CD4-positive, alpha-beta T cell treated with Interleukin-1 beta for 1 hour (primary cell): ENCODE data around the gene LYPD6B.
A peak's percentile ranks its signal among the peaks of the same experiment; 100 is the strongest.

Source experiments
- DNase-seq, 2 donors: peaks; one replicate each; pipeline ENCODE4 v3.0.0-alpha.2; 2020 to 2022

Gene LYPD6B

GRCh38 chr2:149038442-149039212, at the start of gene LYPD6B:
TSS of gene LYPD6B (plus strand) at chr2:149038699. CDS start at chr2:149130949, 92,250 bp downstream.
- no peak for DNase-seq

DNA sequence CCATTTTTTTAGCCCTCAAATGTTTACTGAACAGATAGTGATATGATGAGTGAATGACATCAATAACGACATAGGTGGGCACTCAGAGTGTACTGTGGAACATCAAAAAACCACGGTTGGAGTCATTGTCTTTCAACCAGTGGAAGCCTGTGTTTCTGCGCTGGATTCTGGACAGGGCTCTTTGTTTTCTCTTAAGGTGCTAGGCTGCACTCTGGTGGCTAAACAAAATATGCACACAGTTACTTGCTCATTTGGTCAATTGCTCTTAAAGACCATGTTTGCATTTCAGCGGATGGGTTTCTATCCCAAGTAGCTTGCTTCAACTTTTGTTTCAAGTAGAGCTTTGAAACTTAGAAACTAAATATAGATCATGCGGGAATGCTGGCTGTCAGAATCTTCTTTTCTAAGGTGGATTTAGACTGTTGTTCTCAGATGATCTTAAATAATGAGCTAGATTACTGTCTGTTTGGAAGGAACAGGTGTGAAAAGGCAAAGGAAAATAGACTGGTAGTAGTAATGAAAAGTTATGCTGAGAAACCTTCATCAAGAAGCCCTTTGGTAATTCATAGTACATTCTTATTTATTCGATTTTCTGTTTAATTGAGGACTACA, 48.5 kb upstream of the LYPD6B start:
- peak; percentile 52 to 63 for DNase-seq

- DNase-seq = no peak
These were observed 47.5 kb upstream of the LYPD6B start for GRCh38 chr2:148990968-148991367.

DNA sequence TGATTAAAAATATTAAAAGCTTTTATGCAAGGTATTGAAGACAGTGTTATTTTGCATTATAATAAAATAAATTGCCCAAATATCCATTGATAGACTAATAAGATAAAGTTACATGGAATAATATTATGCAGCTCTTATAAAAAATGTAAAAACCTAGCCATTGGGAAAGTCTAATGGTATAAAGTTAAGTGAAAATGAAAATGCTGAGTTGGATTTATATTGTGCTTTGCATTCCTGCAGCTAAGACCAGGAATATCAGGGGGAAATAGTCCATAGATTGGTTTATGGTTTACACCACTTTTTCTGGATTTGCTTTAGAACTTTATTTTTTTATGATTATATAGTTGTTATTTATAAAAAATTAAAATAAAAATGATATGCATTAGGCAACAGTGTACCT, 46.1 kb upstream of the LYPD6B start:
- no peak for DNase-seq

DNA sequence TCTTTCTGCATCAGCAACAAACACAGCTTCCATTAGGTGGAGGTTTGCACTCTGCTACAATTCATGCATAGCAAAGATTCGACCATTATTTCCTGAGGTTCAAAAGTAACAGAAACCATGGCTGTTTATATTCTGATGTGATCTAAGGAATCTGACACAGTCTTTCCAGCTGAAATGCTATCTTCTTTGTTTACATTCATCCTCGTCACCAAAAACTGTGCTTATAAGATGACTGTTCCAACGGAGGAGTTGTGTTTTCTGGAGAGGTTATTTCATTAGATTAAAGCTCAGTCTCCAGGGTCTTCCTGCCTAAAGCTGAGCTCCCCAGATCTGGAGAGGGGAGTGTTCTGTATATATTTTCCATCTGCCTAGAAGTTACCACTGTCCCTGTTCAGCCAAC, 45.1 kb upstream of the LYPD6B start:
- no peak for DNase-seq

DNA sequence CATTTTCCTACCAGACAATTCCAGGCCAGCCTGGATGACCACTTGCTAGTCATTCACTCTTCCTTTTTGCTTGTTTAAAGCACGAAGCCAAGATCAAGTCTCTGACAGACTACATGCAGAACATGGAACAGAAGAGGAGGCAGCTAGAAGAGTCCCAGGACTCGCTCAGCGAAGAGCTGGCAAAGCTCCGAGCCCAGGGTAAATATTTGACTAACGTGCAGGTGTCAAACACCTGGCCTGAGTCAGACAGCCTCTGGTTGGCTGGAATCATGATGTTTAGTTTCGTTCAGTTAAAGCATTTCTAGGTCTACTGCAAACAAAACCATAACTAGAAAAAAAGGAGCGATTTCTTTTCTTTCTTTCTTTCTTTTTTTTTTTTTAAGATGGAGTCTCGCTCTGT, 44.2 kb upstream of the LYPD6B start:
- DNase-seq = no peak

DNA sequence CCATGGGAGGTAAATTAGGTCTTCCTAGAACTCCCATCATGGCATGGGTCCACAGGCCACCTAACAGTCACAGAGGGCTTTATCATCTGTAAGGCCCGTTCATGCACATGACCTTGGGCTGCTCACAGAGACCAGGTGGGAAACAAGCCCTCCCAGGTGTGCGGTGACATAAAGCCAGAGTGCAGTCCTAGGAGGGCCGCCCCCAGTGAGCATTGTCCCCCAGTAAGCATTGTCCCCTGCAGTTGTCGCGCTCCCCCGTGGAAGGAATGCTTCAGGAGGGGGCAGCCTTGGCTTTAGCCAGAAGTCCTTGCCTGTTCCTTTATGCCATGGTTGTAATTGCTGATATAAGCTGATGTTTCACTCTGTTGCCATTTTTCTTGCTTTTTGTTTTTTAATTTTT, 41.7 kb upstream of the LYPD6B start:
- DNase-seq = no peak

GRCh38 chr2:148998165-148998830, 40.2 kb upstream of the LYPD6B start:
- DNase-seq = no peak

GRCh38 chr2:148998831-148999200, 39.7 kb upstream of the LYPD6B start:
- DNase-seq = no peak

DNA sequence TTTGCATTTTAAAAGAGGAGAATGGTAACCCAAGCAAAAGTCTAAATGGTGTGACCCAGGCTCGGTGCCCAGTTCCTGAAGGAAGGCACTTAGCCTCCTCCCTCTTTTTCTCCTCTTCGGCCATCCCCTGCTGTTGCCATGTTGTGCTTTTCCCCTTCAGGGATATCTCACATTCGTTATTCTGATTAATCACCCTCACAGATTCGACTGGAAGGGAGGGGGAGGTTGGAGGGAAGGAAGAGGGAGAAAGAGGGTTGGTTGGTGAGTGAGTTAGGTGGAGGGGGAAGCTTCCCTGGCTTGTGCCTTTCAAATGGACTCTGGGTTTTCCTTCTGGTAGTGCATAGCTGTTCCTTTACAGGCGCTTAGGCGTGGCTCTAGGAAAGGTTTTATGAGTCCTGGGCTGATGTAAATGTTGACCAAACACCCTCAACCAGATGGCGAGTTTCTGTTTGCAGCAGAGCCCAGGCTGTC, 39.0 kb upstream of the LYPD6B start:
- DNase-seq = no peak

DNA sequence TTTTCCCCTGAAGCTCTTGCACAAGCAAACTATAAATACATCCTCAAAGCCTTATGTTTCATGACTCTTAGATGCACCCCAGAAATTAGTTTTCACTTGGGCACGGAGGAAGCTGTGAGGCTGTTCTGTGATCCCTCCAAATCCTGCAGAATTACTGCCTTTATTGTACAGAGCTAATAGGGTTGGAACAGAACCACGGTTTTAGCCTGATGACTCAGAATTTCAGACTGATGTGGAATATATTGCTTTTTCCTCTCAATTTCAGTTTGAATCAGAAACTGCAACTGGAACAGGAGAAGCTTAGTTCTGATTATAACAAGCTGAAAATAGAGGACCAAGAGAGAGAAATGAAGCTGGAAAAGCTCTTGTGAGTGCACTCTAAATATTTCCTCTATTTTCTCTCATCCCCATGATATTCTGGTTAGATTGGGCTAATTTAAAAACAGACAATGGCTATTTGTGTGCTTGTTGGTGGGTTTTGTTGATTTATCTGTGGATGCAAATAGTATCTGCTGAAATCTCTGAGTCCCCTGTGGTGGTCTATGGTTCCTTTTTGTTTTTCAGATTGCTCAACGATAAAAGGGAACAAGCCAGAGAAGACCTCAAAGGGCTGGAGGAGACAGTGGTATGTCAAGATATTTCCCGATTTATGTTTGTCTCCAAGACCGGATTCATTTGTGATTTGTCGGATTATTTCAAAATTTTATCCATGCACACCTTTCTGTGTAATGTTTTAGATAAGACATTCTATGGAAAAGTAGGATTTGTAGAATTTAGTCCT, 38.2 kb upstream of the LYPD6B start:
- no peak for DNase-seq

- DNase-seq = no peak
These were observed 37.0 kb upstream of the LYPD6B start for GRCh38 chr2:149001496-149001895.

GRCh38 chr2:149002378-149002890, 36.1 kb upstream of the LYPD6B start:
- DNase-seq = no peak

- DNase-seq = no peak
These were observed 35.4 kb upstream of the LYPD6B start for GRCh38 chr2:149002891-149003740.

DNA sequence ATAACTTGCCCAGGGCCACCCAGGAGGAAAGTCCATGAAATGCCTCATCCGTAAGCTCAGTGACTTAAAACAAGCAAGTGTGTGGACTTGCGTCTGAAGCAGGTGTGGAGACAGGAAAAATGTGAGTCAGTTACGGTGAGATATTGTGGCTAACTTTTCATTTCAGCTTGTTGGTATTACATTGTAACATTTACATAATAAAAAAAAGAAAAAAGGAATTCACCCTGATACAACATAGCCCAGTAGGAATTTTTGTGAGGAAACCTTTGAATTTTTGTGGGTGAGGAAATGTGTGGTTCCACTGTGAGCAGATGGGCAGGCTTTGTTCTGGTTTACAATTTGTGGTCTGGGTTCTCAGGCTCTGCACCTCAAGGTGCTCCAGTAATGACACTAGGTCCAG, 33.7 kb upstream of the LYPD6B start:
- no peak for DNase-seq

- DNase-seq = no peak
These were observed 32.9 kb upstream of the LYPD6B start for GRCh38 chr2:149005471-149006077.

- no peak for DNase-seq
These were observed 31.5 kb upstream of the LYPD6B start for GRCh38 chr2:149006883-149007543.

DNA sequence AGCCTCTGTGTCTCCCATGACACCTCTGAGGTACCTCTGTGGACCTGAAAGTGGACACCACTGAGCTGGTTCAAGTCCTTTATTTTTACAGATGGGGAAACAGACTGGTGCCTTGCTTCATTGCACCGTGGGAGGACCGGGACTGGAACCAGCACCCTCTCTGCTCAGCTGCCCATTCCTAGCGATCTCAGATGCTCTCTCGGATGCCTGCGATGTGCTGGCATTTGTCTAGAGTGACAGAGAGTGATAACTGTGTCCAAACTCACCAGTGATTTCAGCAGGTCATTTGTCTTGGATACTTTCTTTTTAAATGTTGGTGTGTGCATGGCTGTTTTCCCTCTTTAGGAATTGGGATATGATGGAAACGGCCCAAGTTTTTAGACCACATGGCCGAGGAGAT, 30.1 kb upstream of the LYPD6B start:
- DNase-seq = no peak

DNA sequence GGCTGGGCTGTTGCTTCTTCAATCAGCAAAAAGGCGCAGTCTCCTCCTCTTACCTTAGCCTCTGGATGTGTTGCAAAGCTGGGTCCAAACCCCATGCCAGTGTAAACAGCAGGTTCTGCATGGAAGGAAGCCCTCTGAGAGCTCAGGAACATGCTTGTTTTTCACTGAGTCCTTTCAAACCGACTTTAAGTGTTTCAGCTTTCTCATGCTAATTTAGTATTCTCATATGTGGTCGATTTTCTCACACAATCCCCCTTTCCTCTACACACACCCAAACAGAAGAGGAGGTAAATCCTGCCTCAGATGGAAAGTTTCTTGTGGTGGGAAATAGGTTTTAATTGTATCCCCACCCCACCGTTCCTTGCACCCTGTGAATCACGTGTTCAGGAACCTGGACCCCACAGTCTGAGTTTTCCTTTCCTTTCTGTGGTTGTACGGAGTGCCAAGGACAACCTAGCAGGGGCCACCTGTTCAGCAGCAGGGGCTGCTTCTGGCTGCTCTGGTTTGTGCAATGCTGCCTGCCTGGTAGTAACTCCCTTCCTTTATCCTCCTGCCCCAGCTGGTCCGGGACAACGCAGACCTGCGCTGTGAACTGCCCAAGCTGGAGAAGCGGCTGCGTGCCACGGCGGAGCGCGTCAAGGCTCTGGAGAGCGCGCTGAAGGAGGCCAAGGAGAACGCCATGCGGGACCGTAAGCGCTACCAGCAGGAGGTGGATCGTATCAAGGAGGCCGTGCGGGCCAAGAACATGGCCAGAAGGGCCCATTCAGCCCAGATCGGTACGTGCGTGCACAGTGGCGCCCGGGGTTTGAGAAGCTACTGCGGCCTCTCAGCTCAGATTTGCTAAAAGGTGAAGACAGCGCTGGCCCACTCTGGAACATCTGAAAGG, 28.7 kb upstream of the LYPD6B start:
- no peak for DNase-seq

DNA sequence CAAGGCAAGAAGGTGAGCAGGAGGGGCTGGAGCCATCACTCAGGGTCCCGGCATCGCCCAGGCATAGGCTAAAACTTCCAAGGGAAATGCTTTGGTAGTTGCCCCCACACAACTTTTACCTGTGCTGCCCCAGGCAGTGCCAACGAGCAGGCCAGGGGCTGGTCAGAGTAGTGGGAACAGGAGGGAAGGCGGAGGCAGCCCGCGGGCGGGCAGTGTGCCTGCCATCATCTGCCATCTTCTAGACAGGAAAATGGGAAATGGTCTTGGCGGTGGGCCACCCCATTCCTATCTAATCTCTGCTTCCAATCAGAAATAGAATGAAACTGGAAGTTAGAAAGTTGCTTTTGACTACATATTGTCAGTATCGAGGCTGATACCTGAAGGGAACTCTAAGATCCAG, 26.0 kb upstream of the LYPD6B start:
- DNase-seq = no peak
